Measurements from ENCODE around the gene AGBL5.

- no peak for TF ChIP-seq EZH2 (IDR thresholded peaks at IDR 0.05; ENCODE audit: borderline replicate concordance, low read length)
- no peak for TF ChIP-seq CTCF (IDR thresholded peaks at IDR 0.05; ENCODE audit: low read length)
Observed at GRCh38 chr2:27019931-27020855, 31.3 kb upstream of the AGBL5 start.
